ENCODE results near the gene TRAPPC10. TPM values are rescaled to one million over a fixed set of nuclear protein-coding genes. Genes with fewer than 3 reads are reported as not detected.

TRAPPC10 gene, protein sequence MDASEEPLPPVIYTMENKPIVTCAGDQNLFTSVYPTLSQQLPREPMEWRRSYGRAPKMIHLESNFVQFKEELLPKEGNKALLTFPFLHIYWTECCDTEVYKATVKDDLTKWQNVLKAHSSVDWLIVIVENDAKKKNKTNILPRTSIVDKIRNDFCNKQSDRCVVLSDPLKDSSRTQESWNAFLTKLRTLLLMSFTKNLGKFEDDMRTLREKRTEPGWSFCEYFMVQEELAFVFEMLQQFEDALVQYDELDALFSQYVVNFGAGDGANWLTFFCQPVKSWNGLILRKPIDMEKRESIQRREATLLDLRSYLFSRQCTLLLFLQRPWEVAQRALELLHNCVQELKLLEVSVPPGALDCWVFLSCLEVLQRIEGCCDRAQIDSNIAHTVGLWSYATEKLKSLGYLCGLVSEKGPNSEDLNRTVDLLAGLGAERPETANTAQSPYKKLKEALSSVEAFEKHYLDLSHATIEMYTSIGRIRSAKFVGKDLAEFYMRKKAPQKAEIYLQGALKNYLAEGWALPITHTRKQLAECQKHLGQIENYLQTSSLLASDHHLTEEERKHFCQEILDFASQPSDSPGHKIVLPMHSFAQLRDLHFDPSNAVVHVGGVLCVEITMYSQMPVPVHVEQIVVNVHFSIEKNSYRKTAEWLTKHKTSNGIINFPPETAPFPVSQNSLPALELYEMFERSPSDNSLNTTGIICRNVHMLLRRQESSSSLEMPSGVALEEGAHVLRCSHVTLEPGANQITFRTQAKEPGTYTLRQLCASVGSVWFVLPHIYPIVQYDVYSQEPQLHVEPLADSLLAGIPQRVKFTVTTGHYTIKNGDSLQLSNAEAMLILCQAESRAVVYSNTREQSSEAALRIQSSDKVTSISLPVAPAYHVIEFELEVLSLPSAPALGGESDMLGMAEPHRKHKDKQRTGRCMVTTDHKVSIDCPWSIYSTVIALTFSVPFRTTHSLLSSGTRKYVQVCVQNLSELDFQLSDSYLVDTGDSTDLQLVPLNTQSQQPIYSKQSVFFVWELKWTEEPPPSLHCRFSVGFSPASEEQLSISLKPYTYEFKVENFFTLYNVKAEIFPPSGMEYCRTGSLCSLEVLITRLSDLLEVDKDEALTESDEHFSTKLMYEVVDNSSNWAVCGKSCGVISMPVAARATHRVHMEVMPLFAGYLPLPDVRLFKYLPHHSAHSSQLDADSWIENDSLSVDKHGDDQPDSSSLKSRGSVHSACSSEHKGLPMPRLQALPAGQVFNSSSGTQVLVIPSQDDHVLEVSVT
- total RNA-seq (10 to 100 TPM; 25.4 to 27.1 TPM), polyA plus RNA-seq (ENCODE audit: insufficient read length in 2 of 2) (10 to 100 TPM; 23.8 TPM)
- long read RNA-seq, donor 1, full-length matches to known transcripts, result 3 of 3 reads
- long read RNA-seq, donor 1, partial matches to known transcripts, result 0 of 3 reads
- long read RNA-seq, donor 1, other reads (novel, unspliced or antisense), result 0 of 3 reads
- long read RNA-seq, donor 2, partial matches to known transcripts, result 0 of 1 reads
- long read RNA-seq, donor 2, other reads (novel, unspliced or antisense), result 0 of 1 reads
- long read RNA-seq, donor 3, result 0 reads
- long read RNA-seq, donor 4, result 0 reads

DNA sequence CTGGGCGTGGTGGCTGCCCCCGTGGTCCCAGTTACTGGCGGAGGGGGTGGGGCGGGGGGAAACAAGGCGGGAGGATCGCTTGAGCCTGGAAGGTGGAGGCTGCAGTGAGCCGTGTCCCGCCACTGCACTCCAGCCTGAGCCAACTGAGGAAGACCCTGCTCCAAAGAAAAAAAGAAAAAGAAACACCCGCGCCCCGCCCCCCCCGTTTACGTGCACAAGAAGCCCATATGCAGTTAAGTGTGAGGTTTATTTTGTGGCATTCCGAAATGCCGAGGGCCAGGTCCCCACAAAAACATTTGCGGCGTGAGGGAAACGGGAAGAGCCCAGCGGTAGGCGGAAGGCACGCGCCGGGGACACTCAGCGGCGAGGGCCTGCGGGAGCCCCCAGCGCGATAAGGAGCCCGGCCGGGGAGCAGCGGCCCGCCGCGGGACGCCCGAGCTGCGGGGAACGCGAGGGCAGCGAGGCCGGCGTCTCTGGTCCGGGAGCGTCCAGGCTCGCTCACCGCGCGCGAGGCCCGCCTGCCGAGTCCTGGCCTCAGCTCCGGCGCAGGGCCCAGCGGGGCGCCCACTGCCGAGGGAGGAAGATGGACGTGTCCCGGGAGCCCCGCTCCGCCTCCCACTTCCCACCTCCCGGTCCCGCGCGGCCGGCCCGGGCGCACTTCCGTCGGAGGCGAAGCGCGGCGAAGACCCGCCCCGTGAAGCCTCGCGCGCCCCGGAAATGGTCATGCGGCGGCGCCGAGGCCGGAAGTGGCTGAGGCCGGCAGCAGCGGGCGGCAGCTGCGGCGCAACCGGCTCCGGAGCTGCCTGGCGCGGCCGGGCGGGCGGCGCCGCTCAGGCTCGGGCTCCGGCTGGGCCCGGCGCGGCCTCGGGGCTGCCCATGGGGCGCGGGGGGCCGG, at the start of gene TRAPPC10:
TRAPPC10 (plus strand) TSS at position 731 of the 895 bp plus-strand sequence. CDS start 185 bp downstream, outside the sequence.
- no peaks in the 10 kb centered on the region for H3K36me3 ChIP-seq (ENCODE audit: control insufficient read depth, insufficient read depth, low read length)
- peaks cover 15% of the 10 kb centered on the region for H3K4me1 ChIP-seq (ENCODE audit: control insufficient read depth, insufficient read depth, low read length)
- DNase-seq (ENCODE audit: low read depth in 4 of 6, low spot score in 6 of 6), result peak; percentile 47 to 95 (median 78)
- H3K27me3 ChIP-seq (ENCODE audit: control insufficient read depth, insufficient read depth, low read length), result no peaks in the 10 kb centered on the region
- peak within 1 kb of the TSS; percentile 60 for H3K4me3 ChIP-seq (ENCODE audit: low read depth, low read length)
- peak within 1 kb of the TSS; percentile 84 for H3K27ac ChIP-seq (ENCODE audit: low read depth, low read length)
- no peaks in the 10 kb centered on the region for H3K9me3 ChIP-seq (ENCODE audit: control insufficient read depth, insufficient read depth, low read length)
- WGBS (ENCODE audit: insufficient coverage), result under 1% methylated on average over 107 of the region's 107 CpGs

DNA sequence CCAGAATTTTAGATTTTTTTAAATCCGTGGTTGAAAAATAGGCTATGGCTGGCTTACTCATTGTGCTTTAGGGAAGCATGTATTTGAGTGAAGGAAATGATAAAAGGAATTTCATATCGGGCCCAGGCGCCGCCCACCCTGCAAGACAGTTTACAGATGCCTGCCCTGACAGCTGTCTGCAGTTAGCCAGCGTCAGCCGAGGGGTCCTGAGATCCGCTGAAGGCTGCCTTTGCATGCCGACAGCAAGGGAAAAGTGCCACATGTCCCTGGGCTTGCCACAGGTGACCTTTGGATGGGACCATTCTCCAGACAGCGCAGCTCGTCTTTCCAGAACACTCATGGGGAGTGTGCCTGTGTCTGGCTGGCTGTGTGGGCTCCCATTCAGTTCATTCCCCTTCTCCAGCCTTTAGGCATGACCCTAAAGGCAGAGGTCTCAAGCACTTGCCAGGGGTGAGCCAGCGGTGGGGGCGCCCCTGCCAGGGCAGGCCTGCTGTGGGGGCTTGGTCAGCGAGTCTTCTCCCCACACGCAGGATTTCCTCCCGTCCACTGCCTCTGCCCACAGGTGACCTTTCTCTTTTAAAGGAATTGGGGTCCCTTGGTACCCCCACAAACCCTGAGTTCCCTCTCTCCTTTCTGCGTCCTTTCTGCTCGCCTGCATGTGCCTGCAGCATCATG, 46.1 kb upstream of the TRAPPC10 start:
- no peak for DNase-seq (ENCODE audit: low read depth in 4 of 6, low spot score in 6 of 6)
- 91% methylated on average over 15 of the region's 17 CpGs for WGBS (ENCODE audit: insufficient coverage)
- no peaks in the 10 kb centered on the region for H3K9me3 ChIP-seq (ENCODE audit: control insufficient read depth, insufficient read depth, low read length)
- H3K4me3 ChIP-seq (ENCODE audit: low read depth, low read length), result no peak overlapping the region
- H3K27ac ChIP-seq (ENCODE audit: low read depth, low read length), result no peak overlapping the region
- H3K27me3 ChIP-seq (ENCODE audit: control insufficient read depth, insufficient read depth, low read length), result no peaks in the 10 kb centered on the region
- H3K4me1 ChIP-seq (ENCODE audit: control insufficient read depth, insufficient read depth, low read length), result no peaks in the 10 kb centered on the region
- peaks cover 62% of the 10 kb centered on the region for H3K36me3 ChIP-seq (ENCODE audit: control insufficient read depth, insufficient read depth, low read length)

DNA sequence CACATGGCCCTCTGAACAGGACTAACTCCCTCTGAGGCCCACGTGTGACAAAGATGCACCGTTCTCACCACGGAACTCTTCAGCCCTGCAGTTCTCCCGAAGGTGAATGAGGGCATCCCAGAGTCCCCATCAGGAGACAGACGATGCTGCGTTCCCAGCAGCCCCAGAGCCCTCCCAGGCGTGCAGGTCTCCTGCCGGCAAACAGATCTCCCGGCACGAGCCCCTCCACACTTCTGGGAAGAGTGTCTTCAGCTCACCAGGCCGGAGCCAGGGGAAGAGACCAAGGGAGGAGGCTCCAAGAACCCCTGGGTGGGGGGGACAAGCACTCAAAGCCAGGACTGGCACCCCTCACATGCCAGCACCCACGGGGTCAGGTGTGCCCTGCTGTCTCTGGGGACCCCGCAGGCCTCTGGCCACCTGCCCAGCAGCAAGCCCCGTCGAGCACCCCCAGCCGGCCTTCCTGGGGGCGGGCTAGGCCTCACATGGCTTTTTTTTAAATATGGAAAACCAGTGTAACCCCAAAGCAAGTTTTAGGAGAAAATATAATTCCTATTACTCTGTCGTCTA, 45.1 kb upstream of the TRAPPC10 start:
- Histone ChIP-seq H3K9me3 (ENCODE audit: control insufficient read depth, insufficient read depth, low read length) (no peaks in the 10 kb centered on the region), H3K27me3 (ENCODE audit: control insufficient read depth, insufficient read depth, low read length) (no peaks in the 10 kb centered on the region), H3K4me3 (ENCODE audit: low read depth, low read length) (no peak overlapping the region), H3K27ac (ENCODE audit: low read depth, low read length) (no peak overlapping the region), H3K36me3 (ENCODE audit: control insufficient read depth, insufficient read depth, low read length) (peaks cover 72% of the 10 kb centered on the region), H3K4me1 (ENCODE audit: control insufficient read depth, insufficient read depth, low read length) (no peaks in the 10 kb centered on the region)
- DNase-seq (ENCODE audit: low read depth in 4 of 6, low spot score in 6 of 6), result no peak
- 64% methylated on average over 9 of the region's 18 CpGs for WGBS (ENCODE audit: insufficient coverage)

DNA sequence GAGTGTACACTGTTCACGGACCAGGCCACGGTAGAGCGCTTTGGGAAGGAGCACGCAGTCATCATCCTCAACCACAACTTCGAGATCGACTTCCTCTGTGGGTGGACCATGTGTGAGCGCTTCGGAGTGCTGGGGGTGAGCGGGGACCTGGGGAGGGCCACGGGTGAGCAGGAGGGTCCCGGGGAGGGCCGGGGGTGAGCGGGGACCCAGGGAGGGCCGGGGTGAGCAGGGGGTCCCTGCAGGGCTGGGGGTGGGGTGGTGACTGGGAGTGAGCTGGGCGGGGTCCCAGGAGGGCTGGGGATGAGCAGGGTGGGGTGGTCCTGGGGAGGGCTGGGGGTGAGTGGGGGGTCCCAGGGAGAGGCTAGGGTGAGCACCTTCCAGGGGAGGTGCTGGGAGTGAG, 44.1 kb upstream of the TRAPPC10 start:
- Histone ChIP-seq H3K36me3 (ENCODE audit: control insufficient read depth, insufficient read depth, low read length) (peaks cover 81% of the 10 kb centered on the region), H3K4me1 (ENCODE audit: control insufficient read depth, insufficient read depth, low read length) (no peaks in the 10 kb centered on the region), H3K27me3 (ENCODE audit: control insufficient read depth, insufficient read depth, low read length) (no peaks in the 10 kb centered on the region), H3K9me3 (ENCODE audit: control insufficient read depth, insufficient read depth, low read length) (no peaks in the 10 kb centered on the region), H3K27ac (ENCODE audit: low read depth, low read length) (no peak overlapping the region), H3K4me3 (ENCODE audit: low read depth, low read length) (no peak overlapping the region)
- WGBS (ENCODE audit: insufficient coverage), result 93% methylated on average over 15 of the region's 15 CpGs
- DNase-seq (ENCODE audit: low read depth in 4 of 6, low spot score in 6 of 6), result no peak

DNA sequence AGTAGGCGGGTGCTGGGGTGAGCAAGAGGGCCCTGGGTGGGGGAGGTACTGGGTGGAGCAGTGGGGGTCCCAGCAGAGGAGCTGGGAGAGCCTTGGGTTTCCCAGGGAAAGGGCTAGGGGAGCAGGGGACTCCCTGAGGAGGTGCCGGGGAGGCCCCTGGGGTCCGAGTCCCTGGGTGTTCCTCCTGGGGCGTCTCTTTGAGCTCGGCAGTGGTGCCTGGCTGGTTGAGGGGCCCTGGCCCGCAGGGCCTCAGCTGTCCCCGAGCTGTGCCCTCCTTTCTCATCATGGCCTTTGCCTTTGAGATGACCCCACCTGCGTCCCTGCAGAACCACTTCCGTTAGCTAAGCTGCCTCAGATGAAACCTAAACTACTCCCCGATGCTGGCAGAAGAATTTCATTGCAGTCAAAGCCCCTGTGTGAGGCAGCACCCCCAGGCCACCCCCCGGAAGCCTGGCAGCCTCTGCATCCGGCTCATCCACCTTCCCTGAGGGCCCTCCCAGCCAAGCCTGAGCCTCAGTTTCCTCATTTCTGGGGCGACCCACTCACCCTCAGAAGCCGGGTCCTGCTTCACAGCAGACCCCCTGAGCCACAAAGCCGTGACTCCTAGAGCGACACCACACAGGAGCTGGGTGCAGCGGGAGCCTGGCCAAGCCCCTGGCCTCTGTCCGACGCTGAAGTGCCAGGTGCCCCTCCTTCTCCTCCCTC, 43.5 kb upstream of the TRAPPC10 start:
- H3K27me3 ChIP-seq (ENCODE audit: control insufficient read depth, insufficient read depth, low read length), result no peaks in the 10 kb centered on the region
- 93% methylated on average over 18 of the region's 19 CpGs for WGBS (ENCODE audit: insufficient coverage)
- no peaks in the 10 kb centered on the region for H3K4me1 ChIP-seq (ENCODE audit: control insufficient read depth, insufficient read depth, low read length)
- no peaks in the 10 kb centered on the region for H3K9me3 ChIP-seq (ENCODE audit: control insufficient read depth, insufficient read depth, low read length)
- H3K36me3 ChIP-seq (ENCODE audit: control insufficient read depth, insufficient read depth, low read length), result peaks cover 82% of the 10 kb centered on the region
- H3K27ac ChIP-seq (ENCODE audit: low read depth, low read length), result no peak overlapping the region
- no peak for DNase-seq (ENCODE audit: low read depth in 4 of 6, low spot score in 6 of 6)
- no peak overlapping the region for H3K4me3 ChIP-seq (ENCODE audit: low read depth, low read length)

DNA sequence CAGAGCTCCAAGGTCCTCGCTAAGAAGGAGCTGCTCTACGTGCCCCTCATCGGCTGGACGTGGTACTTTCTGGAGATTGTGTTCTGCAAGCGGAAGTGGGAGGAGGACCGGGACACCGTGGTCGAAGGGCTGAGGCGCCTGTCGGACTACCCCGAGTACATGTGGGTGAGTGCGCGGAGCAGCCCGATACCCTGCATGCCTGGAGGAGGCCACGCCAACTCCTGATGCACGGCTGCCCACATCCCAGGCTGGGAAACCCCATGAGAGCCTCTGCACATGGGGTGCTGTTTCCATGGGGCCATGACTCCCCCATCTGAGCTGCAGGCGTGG, 43.0 kb upstream of the TRAPPC10 start:
- no peak for DNase-seq (ENCODE audit: low read depth in 4 of 6, low spot score in 6 of 6)
- H3K27ac ChIP-seq (ENCODE audit: low read depth, low read length), result no peak overlapping the region
- no peaks in the 10 kb centered on the region for H3K27me3 ChIP-seq (ENCODE audit: control insufficient read depth, insufficient read depth, low read length)
- WGBS (ENCODE audit: insufficient coverage), result 93% methylated on average over 17 of the region's 17 CpGs
- no peaks in the 10 kb centered on the region for H3K4me1 ChIP-seq (ENCODE audit: control insufficient read depth, insufficient read depth, low read length)
- H3K36me3 ChIP-seq (ENCODE audit: control insufficient read depth, insufficient read depth, low read length), result peaks cover 84% of the 10 kb centered on the region
- H3K9me3 ChIP-seq (ENCODE audit: control insufficient read depth, insufficient read depth, low read length), result no peaks in the 10 kb centered on the region
- H3K4me3 ChIP-seq (ENCODE audit: low read depth, low read length), result no peak overlapping the region

DNA sequence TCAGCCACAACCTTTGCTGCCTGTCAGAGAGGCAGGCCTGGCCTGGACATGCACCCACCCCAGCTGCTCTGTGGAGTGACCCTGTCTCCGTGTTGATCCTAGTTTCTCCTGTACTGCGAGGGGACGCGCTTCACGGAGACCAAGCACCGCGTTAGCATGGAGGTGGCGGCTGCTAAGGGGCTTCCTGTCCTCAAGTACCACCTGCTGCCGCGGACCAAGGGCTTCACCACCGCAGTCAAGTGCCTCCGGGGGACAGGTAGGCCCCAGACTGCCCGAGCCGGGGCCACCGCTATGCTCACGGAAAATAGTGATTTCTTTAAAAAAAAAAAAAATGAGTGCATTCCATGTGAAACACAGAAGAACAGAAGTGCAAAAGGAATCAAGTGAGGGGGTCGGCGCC, 41.6 kb upstream of the TRAPPC10 start:
- Histone ChIP-seq H3K4me3 (ENCODE audit: low read depth, low read length) (no peak overlapping the region), H3K36me3 (ENCODE audit: control insufficient read depth, insufficient read depth, low read length) (peaks cover 90% of the 10 kb centered on the region), H3K4me1 (ENCODE audit: control insufficient read depth, insufficient read depth, low read length) (peaks cover 11% of the 10 kb centered on the region), H3K27ac (ENCODE audit: low read depth, low read length) (no peak overlapping the region), H3K27me3 (ENCODE audit: control insufficient read depth, insufficient read depth, low read length) (no peaks in the 10 kb centered on the region), H3K9me3 (ENCODE audit: control insufficient read depth, insufficient read depth, low read length) (no peaks in the 10 kb centered on the region)
- 96% methylated on average over 14 of the region's 18 CpGs for WGBS (ENCODE audit: insufficient coverage)
- DNase-seq (ENCODE audit: low read depth in 4 of 6, low spot score in 6 of 6), result no peak

Data from spinal cord (tissue), 10 donors.